Type B pancreatic cell (in vitro differentiated cells): ENCODE results near the gene BMP8B. TPM values are rescaled to one million over a fixed set of nuclear protein-coding genes. Genes with fewer than 3 reads are reported as not detected.
"Not testable (repeated sequence)": the region's sequence is repeated elsewhere in the genome, so short reads cannot be mapped to it uniquely, and the experiment has no call there.

Experiments used
- DNase-seq: peaks from one replicate; pipeline ENCODE4 v3.0.0; 2021; ENCODE audit warnings: mixed read lengths; ENCODE audit not compliant: unreplicated experiment; ENCODE audit errors: extremely low spot score
- H3K27ac Mint-ChIP-seq: 2 replicates; pipeline ENCODE4 v1.8.0; 2021; ENCODE audit warnings: mild to moderate bottlenecking, mixed read lengths
- H3K27me3 Mint-ChIP-seq: 2 replicates; pipeline ENCODE4 v1.8.0; 2021; ENCODE audit warnings: mixed read lengths
- H3K36me3 Mint-ChIP-seq: 2 replicates; pipeline ENCODE4 v1.8.0; 2021; ENCODE audit warnings: mixed read lengths
- H3K4me1 Mint-ChIP-seq: one replicate; pipeline ENCODE4 v1.8.0; 2021; ENCODE audit warnings: mixed read lengths; ENCODE audit not compliant: unreplicated experiment
- H3K4me3 Mint-ChIP-seq: 2 replicates; pipeline ENCODE4 v1.8.0; 2021; ENCODE audit warnings: mild to moderate bottlenecking, mixed read lengths
- H3K9me3 Mint-ChIP-seq: 2 replicates; pipeline ENCODE4 v1.8.0; 2021; ENCODE audit warnings: mixed read lengths
- CTCF ChIP-seq: fragments of 200-600 bp; sonication (generic); conservative IDR thresholded peaks from 2 replicates; pipeline ENCODE4 v1.5.0; 2021; ENCODE audit warnings: antibody characterized with exemption, mild to moderate bottlenecking
- total RNA-seq: library from RNA; stranded (reverse); gene quantifications from 2 replicates; pipeline ENCODE4 v1.2.1, GENCODE V29; 2021; ENCODE audit warnings: low replicate concordance

The BMP8B gene
- total RNA-seq, 1 donor from 2014 or later: 1.5 TPM

- no peaks in the 10 kb centered on the region for H3K27me3 Mint-ChIP-seq
- no peak for TF ChIP-seq CTCF
- peaks cover 16% of the 10 kb centered on the region for H3K36me3 Mint-ChIP-seq
- H3K9me3 Mint-ChIP-seq: peaks cover 7% of the 10 kb centered on the region
- DNase-seq: no peak
- peaks cover 22% of the 10 kb centered on the region for H3K4me1 Mint-ChIP-seq
- peak overlapping the region; percentile 35 for H3K27ac Mint-ChIP-seq
- H3K4me3 Mint-ChIP-seq: no peak overlapping the region
Observed at GRCh38 chr1:39833621-39834385, 45.1 kb upstream of the BMP8B start.

GRCh38 chr1:39833121-39833520 is 44.5 kb upstream of the BMP8B start:
- no peak for DNase-seq
- TF ChIP-seq CTCF: no peak
- H3K4me1 Mint-ChIP-seq: peaks cover 22% of the 10 kb centered on the region
- H3K36me3 Mint-ChIP-seq: peaks cover 14% of the 10 kb centered on the region
- peak overlapping the region; percentile 35 for H3K27ac Mint-ChIP-seq
- no peaks in the 10 kb centered on the region for H3K27me3 Mint-ChIP-seq
- H3K9me3 Mint-ChIP-seq: peaks cover 7% of the 10 kb centered on the region
- H3K4me3 Mint-ChIP-seq: no peak overlapping the region

GRCh38 chr1:39832294-39832693 is 43.6 kb upstream of the BMP8B start:
- TF ChIP-seq CTCF: no peak
- DNase-seq: no peak
- Mint-ChIP-seq H3K4me3 (no peak overlapping the region), H3K9me3 (peaks cover 7% of the 10 kb centered on the region), H3K27me3 (no peaks in the 10 kb centered on the region), H3K4me1 (peaks cover 24% of the 10 kb centered on the region), H3K27ac (peak overlapping the region; percentile 48), H3K36me3 (peaks cover 12% of the 10 kb centered on the region)

- Mint-ChIP-seq H3K9me3 (peaks cover 7% of the 10 kb centered on the region), H3K27me3 (no peaks in the 10 kb centered on the region), H3K4me3 (peak overlapping the region; percentile 46), H3K4me1 (peaks cover 43% of the 10 kb centered on the region), H3K27ac (peak overlapping the region; percentile 94), H3K36me3 (peaks cover under 1% of the 10 kb centered on the region)
- DNase-seq: no peak
- TF ChIP-seq CTCF: no peak
Observed at GRCh38 chr1:39829791-39830533, 41.3 kb upstream of the BMP8B start.

- Mint-ChIP-seq H3K4me1 (peaks cover 43% of the 10 kb centered on the region), H3K9me3 (peaks cover 7% of the 10 kb centered on the region), H3K4me3 (no peak overlapping the region), H3K36me3 (no peaks in the 10 kb centered on the region), H3K27ac (no peak overlapping the region), H3K27me3 (no peaks in the 10 kb centered on the region)
- TF ChIP-seq CTCF: no peak
- DNase-seq: no peak
Observed at GRCh38 chr1:39828734-39829133, 40.1 kb upstream of the BMP8B start.

GRCh38 chr1:39828255-39828654 is 39.6 kb upstream of the BMP8B start:
- Mint-ChIP-seq H3K27ac (peak overlapping the region; percentile 65), H3K4me1 (peaks cover 43% of the 10 kb centered on the region)
- not testable (repeated sequence) for H3K9me3 Mint-ChIP-seq, H3K4me3 Mint-ChIP-seq, DNase-seq, H3K36me3 Mint-ChIP-seq, H3K27me3 Mint-ChIP-seq
